ENCODE data around the gene CUX1.
A peak's percentile ranks its signal among the peaks of the same experiment; 100 is the strongest.
"Not testable (repeated sequence)": the region's sequence is repeated elsewhere in the genome, so short reads cannot be mapped to it uniquely, and the experiment has no call there.

Gene CUX1

GRCh38 chr7:102024005-102024768 is 206.8 kb downstream of the CUX1 start:
- ATAC-seq, result peak; percentile 63
- no peak for TF ChIP-seq ZFP3 (CRISPR knock-in tag; IDR thresholded peaks at IDR 0.05)
- no peak for TF ChIP-seq ZNF8 (CRISPR knock-in tag; IDR thresholded peaks at IDR 0.05)

DNA sequence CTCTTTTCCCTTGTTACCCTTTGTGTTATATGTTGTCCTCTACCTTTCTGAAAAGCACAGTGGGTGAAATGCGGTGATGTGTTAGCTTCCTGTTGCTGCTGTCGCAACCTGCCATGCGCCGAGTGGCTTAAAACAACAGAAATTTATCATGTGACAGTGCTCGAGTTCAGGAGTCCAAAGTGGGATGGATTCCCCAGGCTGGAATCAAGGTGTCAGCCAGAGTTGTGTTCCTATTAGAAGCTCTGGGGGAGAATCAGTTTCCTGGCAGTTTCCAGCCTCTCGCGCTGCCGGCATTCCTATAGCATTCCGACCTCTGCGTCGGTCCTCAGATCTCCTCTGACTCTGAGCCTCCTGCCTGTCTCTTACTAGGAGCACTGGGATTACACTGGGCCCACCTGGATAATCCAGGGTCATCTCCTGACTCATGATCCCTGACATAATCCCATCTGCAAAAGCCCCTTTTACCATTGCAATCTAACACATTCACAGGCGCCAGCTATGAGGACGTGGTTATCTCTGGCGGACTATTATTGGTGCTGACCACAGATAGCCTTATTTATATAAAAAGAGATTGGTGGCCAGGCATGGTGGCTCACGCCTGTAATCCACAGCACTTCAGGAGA is 207.5 kb downstream of the CUX1 start:
- ATAC-seq, result no peak
- TF ChIP-seq ZFP3 (CRISPR knock-in tag; IDR thresholded peaks at IDR 0.05) (no peak), CSRNP3 (CRISPR knock-in tag; IDR thresholded peaks at IDR 0.05) (no peak), PPARA (CRISPR knock-in tag; IDR thresholded peaks at IDR 0.05; ENCODE audit: borderline replicate concordance) (no peak), ISL1 (CRISPR knock-in tag; IDR thresholded peaks at IDR 0.05) (no peak), ZNF70 (CRISPR knock-in tag; IDR thresholded peaks at IDR 0.05) (no peak), CSDC2 (CRISPR knock-in tag; IDR thresholded peaks at IDR 0.05) (no peak), ARNTL (CRISPR knock-in tag; IDR thresholded peaks at IDR 0.05; ENCODE audit: borderline replicate concordance, low read depth) (no peak), TSHZ2 (CRISPR knock-in tag; IDR thresholded peaks at IDR 0.05) (no peak)

- not testable (repeated sequence) for ATAC-seq
Observed at GRCh38 chr7:102025777-102026176, 208.4 kb downstream of the CUX1 start.

GRCh38 chr7:102028206-102028826 is 210.9 kb downstream of the CUX1 start:
- TF ChIP-seq TSHZ2 (CRISPR knock-in tag; IDR thresholded peaks at IDR 0.05), result no peak
- no peak for TF ChIP-seq ZNF565 (CRISPR knock-in tag; conservative IDR thresholded peaks at IDR 0.05; ENCODE audit: low read depth)
- TF ChIP-seq TCF4 (CRISPR knock-in tag; IDR thresholded peaks at IDR 0.05; ENCODE audit: borderline replicate concordance), result no peak
- no peak for TF ChIP-seq CSDC2 (CRISPR knock-in tag; IDR thresholded peaks at IDR 0.05)
- TF ChIP-seq RARB (CRISPR knock-in tag; IDR thresholded peaks at IDR 0.05), result no peak
- TF ChIP-seq ZNF8 (CRISPR knock-in tag; IDR thresholded peaks at IDR 0.05), result no peak
- TF ChIP-seq ZNF70 (CRISPR knock-in tag; IDR thresholded peaks at IDR 0.05), result no peak
- no peak for TF ChIP-seq CREB5 (CRISPR knock-in tag; IDR thresholded peaks at IDR 0.05; ENCODE audit: low read depth)
- no peak for TF ChIP-seq ARNTL (CRISPR knock-in tag; IDR thresholded peaks at IDR 0.05; ENCODE audit: borderline replicate concordance, low read depth)
- TF ChIP-seq TOX (CRISPR knock-in tag; IDR thresholded peaks at IDR 0.05; ENCODE audit: borderline replicate concordance), result no peak
- TF ChIP-seq PATZ1 (CRISPR knock-in tag; IDR thresholded peaks at IDR 0.05; ENCODE audit: borderline replicate concordance), result no peak
- no peak for TF ChIP-seq OSR1 (CRISPR knock-in tag; IDR thresholded peaks at IDR 0.05)
- TF ChIP-seq POU6F1 (CRISPR knock-in tag; IDR thresholded peaks at IDR 0.05; ENCODE audit: borderline replicate concordance, low read depth), result no peak
- ATAC-seq, result no peak

All from SK-N-SH treated with all-trans-retinoic acid at 6 μM for 48 hours (cell line).